ENCODE measurements around the gene SLC22A7.

GRCh38 chr6:43310624-43311023 is 12.6 kb downstream of the SLC22A7 start:
- TF ChIP-seq CTCF (IDR thresholded peaks at IDR 0.05): no peak
- no peak for TF ChIP-seq POLR2AphosphoS5 (IDR thresholded peaks at IDR 0.05)

Data from prostate gland (tissue), 2 donors.